PC-3 (cell line): ENCODE results near the gene ADAMTSL3.

Experiments
- EZH2 ChIP-seq: fragments of 300-600 bp; sonication (generic); IDR thresholded peaks from one replicate; pipeline ENCODE4 v1.6.1; 2017; ENCODE audit warnings: antibody characterized with exemption, mild to moderate bottlenecking, low read length; ENCODE audit not compliant: unreplicated experiment
- EZH2phosphoT487 ChIP-seq: fragments of 300-600 bp; sonication (generic); IDR thresholded peaks from 2 replicates; pipeline ENCODE4 v1.6.1; 2018; ENCODE audit warnings: mild to moderate bottlenecking, antibody characterized with exemption, low read length, borderline replicate concordance
- TF ChIP-seq, protein P1 (sequence below): fragments of 300-600 bp; sonication (generic); conservative IDR thresholded peaks from 2 replicates; pipeline ENCODE4 v1.5.1; 2017; ENCODE audit warnings: antibody characterized with exemption, low read depth, mild to moderate bottlenecking, low read length

DNA sequence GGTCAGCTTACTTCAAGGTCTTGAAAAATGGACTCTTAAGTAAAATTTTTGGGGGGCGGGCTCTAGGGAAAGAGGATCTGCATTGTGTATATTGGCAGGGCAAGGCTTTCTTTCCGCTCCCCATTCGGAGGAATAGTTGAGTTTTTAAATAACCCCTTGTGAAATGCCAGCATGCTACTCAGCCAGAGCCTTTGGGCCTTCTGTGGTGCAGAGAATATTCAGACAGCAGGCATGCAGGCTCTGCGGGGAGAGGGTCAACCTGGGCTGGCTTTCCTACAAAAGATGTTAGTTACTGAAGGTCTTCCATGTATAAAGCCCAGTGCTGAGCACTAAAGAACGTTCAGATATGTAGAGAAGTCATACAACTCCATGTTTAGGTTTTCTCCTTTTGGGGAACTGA, 40.6 kb downstream of the ADAMTSL3 start:
- TF ChIP-seq, protein P1, sequence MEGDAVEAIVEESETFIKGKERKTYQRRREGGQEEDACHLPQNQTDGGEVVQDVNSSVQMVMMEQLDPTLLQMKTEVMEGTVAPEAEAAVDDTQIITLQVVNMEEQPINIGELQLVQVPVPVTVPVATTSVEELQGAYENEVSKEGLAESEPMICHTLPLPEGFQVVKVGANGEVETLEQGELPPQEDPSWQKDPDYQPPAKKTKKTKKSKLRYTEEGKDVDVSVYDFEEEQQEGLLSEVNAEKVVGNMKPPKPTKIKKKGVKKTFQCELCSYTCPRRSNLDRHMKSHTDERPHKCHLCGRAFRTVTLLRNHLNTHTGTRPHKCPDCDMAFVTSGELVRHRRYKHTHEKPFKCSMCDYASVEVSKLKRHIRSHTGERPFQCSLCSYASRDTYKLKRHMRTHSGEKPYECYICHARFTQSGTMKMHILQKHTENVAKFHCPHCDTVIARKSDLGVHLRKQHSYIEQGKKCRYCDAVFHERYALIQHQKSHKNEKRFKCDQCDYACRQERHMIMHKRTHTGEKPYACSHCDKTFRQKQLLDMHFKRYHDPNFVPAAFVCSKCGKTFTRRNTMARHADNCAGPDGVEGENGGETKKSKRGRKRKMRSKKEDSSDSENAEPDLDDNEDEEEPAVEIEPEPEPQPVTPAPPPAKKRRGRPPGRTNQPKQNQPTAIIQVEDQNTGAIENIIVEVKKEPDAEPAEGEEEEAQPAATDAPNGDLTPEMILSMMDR, result no peak
- TF ChIP-seq EZH2phosphoT487, result no peak
- TF ChIP-seq EZH2, result no peak
